ENCODE results near the gene ATP9A.
"Not testable (repeated sequence)": the region's sequence is repeated elsewhere in the genome, so short reads cannot be mapped to it uniquely, and the experiment has no call there.

The ATP9A gene

GRCh38 chr20:51796340-51796739 is 28.1 kb upstream of the ATP9A start:
- ATAC-seq = no peak

GRCh38 chr20:51792960-51793359 is 24.8 kb upstream of the ATP9A start:
- ATAC-seq = no peak
- DNase-seq = no peak

More at GRCh38 chr20:51796340-51796739, 28.1 kb upstream of the ATP9A start:
- no peak for DNase-seq

- DNase-seq (no peak), ATAC-seq (no peak)
Observed at GRCh38 chr20:51791626-51792025, 23.4 kb upstream of the ATP9A start.

- ATAC-seq (no peak), DNase-seq (no peak)
Observed at GRCh38 chr20:51790256-51790655, 22.1 kb upstream of the ATP9A start.

- DNase-seq (no peak), ATAC-seq (no peak)
Observed at GRCh38 chr20:51789434-51789833, 21.2 kb upstream of the ATP9A start.

GRCh38 chr20:51788822-51789221 is 20.6 kb upstream of the ATP9A start:
- ATAC-seq = no peak
- no peak for DNase-seq

GRCh38 chr20:51784299-51784698 is 16.1 kb upstream of the ATP9A start:
- ATAC-seq (no peak), DNase-seq (no peak)

GRCh38 chr20:51778229-51778759 is 10.1 kb upstream of the ATP9A start:
- not testable (repeated sequence) for DNase-seq, ATAC-seq

GRCh38 chr20:51775241-51775640 is 7.1 kb upstream of the ATP9A start:
- no peak for ATAC-seq
- no peak for DNase-seq

- DNase-seq (no peak), ATAC-seq (no peak)
Observed at GRCh38 chr20:51772236-51772635, 4.0 kb upstream of the ATP9A start.

- DNase-seq = no peak
- ATAC-seq = no peak
Observed at GRCh38 chr20:51769976-51770615, 1.9 kb upstream of the ATP9A start.

GRCh38 chr20:51768759-51769517 is 748 bp upstream of the ATP9A start:
- DNase-seq (no peak), ATAC-seq (no peak)

GRCh38 chr20:51766994-51767866 is 960 bp downstream of the ATP9A start:
- DNase-seq (peak; percentile 66), ATAC-seq (peak; percentile 86)

- not testable (repeated sequence) for DNase-seq, ATAC-seq
Observed at GRCh38 chr20:51765381-51765780, 2.8 kb downstream of the ATP9A start.

GRCh38 chr20:51763965-51764602 is 4.1 kb downstream of the ATP9A start:
- ATAC-seq (no peak), DNase-seq (no peak)

GRCh38 chr20:51760905-51761546 is 7.2 kb downstream of the ATP9A start:
- no peak for ATAC-seq

GRCh38 chr20:51759769-51760510 is 8.2 kb downstream of the ATP9A start:
- no peak for ATAC-seq

More at GRCh38 chr20:51760905-51761546, 7.2 kb downstream of the ATP9A start:
- no peak for DNase-seq

GRCh38 chr20:51758978-51759544 is 9.1 kb downstream of the ATP9A start:
- ATAC-seq = no peak
- no peak for DNase-seq

More at GRCh38 chr20:51759769-51760510, 8.2 kb downstream of the ATP9A start:
- no peak for DNase-seq

GRCh38 chr20:51757226-51757625 is 11.0 kb downstream of the ATP9A start:
- DNase-seq = no peak
- no peak for ATAC-seq

- ATAC-seq = no peak
Observed at GRCh38 chr20:51756653-51757052, 11.5 kb downstream of the ATP9A start.

More at GRCh38 chr20:51756653-51757052, 11.5 kb downstream of the ATP9A start:
- DNase-seq = no peak

Measured in stimulated activated naive CD8-positive, alpha-beta T cell treated with anti-CD3 and anti-CD28 coated beads, Interleukin-15, Interleukin-2, amounts not matched to agents 100 U/mL and 50 U/mL, for 24 hours (primary cell).